SJSA1 (cell line): Measurements from ENCODE around the gene DNAJC9. TPM values are rescaled to one million over a fixed set of nuclear protein-coding genes. Genes with fewer than 3 reads are reported as not detected.

Experiments used
- DNase-seq, 2 experiments: peaks; one replicate each; pipeline ENCODE4 v3.0.0-alpha.2; 2015 to 2020; ENCODE audit warnings: low spot score in 2 of 2, low read depth in 1 of 2
- H3K27ac ChIP-seq: fragments of 250-450 bp; sonication (Bioruptor Pico); 2 replicates; pipeline ENCODE4 v1.5.1; 2020; ENCODE audit warnings: mild to moderate bottlenecking, moderate library complexity
- H3K27me3 ChIP-seq: fragments of 250-450 bp; sonication (Bioruptor Pico); replicated peaks from 2 replicates; pipeline ENCODE4 v1.5.1; 2020; ENCODE audit warnings: mild to moderate bottlenecking, moderate library complexity
- H3K36me3 ChIP-seq: fragments of 250-450 bp; sonication (Bioruptor Pico); 2 replicates; pipeline ENCODE4 v1.5.1; 2020; ENCODE audit warnings: mild to moderate bottlenecking
- H3K4me1 ChIP-seq: fragments of 250-450 bp; sonication (Bioruptor Pico); replicated peaks from 2 replicates; pipeline ENCODE4 v1.6.1; 2021; ENCODE audit warnings: mild to moderate bottlenecking
- H3K4me3 ChIP-seq: fragments of 250-450 bp; sonication (Bioruptor Pico); 2 replicates; pipeline ENCODE4 v1.5.1; 2020; ENCODE audit warnings: mild to moderate bottlenecking
- H3K9me3 ChIP-seq: fragments of 250-450 bp; sonication (Bioruptor Pico); replicated peaks from 2 replicates; pipeline ENCODE4 v1.5.1; 2020; ENCODE audit warnings: mild to moderate bottlenecking
- total RNA-seq: library from RNA; depleted of rRNA; stranded (reverse); fragments of >200 nt; shearing (Covaris generic); gene quantifications from 2 replicates; pipeline ENCODE4 v1.2.3, GENCODE V29; 2014; rRNA removed

Gene DNAJC9
- total RNA-seq, 1 experiment from 2014 or later = 85.5 TPM

DNA sequence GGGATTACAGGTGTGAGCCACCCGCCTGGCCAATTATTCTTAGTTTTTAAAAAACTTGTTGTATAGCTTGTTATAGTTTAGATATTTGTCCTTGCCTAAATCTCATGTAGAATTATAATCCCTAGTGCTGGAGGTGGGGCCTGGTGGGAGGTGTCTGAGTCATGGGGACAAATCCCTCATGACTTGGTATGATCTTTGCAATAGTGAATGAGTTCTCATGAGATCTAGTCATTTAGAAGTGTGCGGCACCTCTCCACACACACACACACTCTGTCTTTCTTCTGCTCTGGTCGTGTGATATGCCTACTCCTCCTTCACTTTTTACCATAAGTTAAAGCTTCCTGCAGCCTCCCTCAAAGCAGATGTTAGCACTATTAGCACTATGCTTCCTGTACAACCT is 42.0 kb downstream of the DNAJC9 start:
- Histone ChIP-seq H3K27ac (no peak overlapping the region), H3K9me3 (peaks cover 6% of the 10 kb centered on the region; the same call in 1 of the 2 replicates), H3K36me3 (no peaks in the 10 kb centered on the region), H3K4me1 (no peaks in the 10 kb centered on the region), H3K27me3 (no peaks in the 10 kb centered on the region), H3K4me3 (no peak overlapping the region)
- DNase-seq = no peak

Other genes with a start within 250 kb of the DNAJC9 start
- gene P4HA1, start 150.4 kb downstream of the DNAJC9 start, total RNA-seq = 100 and 103 TPM in 2 replicates
- 0.31 and 0.50 TPM in 2 replicates for gene NUDT13, start 136.8 kb downstream of the DNAJC9 start, total RNA-seq
- 39.2 and 47.4 TPM in 2 replicates for gene ECD, start 79.2 kb downstream of the DNAJC9 start, total RNA-seq
- 15.4 and 28.8 TPM in 2 replicates for gene FAM149B1, start 79.1 kb downstream of the DNAJC9 start, total RNA-seq
- gene MRPS16, start 5.4 kb upstream of the DNAJC9 start, total RNA-seq = 63.8 and 79.0 TPM in 2 replicates
- gene CFAP70, start 111.6 kb upstream of the DNAJC9 start, total RNA-seq = 0.08 and 0.25 TPM in 2 replicates
- 172 and 193 TPM in 2 replicates for gene ANXA7, start 166.8 kb upstream of the DNAJC9 start, total RNA-seq
- 0.22 and 0.71 TPM in 2 replicates for gene MSS51, start 186.3 kb upstream of the DNAJC9 start, total RNA-seq
- 25.1 and 42.6 TPM in 2 replicates for gene PPP3CB, start 248.8 kb upstream of the DNAJC9 start, total RNA-seq